OCI-LY1 (cell line): ENCODE results near the gene LRRK2.

Experiments used
- EZH2 ChIP-seq: fragments of 200-600 bp; sonication (generic), shearing (Covaris generic); IDR thresholded peaks from 2 replicates; pipeline ENCODE4 v1.8.0; 2017; ENCODE audit warnings: borderline replicate concordance, mixed run types, mild to moderate bottlenecking, antibody characterized with exemption, low read length, moderate library complexity, mixed read lengths
- TF ChIP-seq, protein P1 (sequence below): fragments of 200-600 bp; sonication (generic), shearing (Covaris generic); IDR thresholded peaks from 2 replicates; pipeline ENCODE4 v1.5.1; 2017; ENCODE audit warnings: mild to moderate bottlenecking, antibody characterized with exemption, low read length, moderate library complexity, mixed read lengths

DNA sequence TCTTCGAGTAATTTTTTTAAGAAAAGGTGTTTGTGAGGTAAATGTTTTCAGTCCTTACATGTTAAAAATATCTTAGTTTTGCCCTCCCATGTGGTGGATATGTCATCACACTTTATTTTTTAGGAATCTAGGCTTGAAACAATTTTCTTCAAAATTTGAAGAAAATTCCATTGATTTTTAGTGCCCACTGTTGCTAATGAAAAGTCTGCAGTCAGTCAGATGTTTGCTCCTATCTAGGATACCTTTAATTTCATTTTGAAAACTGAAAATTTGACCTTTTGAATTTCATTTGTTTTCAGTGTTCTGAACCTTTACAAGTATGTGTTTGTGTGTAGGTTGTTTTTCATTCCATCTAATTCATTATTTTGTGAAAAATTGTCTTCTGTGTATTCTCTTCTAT, 105.4 kb downstream of the LRRK2 start:
- TF ChIP-seq, protein P1, sequence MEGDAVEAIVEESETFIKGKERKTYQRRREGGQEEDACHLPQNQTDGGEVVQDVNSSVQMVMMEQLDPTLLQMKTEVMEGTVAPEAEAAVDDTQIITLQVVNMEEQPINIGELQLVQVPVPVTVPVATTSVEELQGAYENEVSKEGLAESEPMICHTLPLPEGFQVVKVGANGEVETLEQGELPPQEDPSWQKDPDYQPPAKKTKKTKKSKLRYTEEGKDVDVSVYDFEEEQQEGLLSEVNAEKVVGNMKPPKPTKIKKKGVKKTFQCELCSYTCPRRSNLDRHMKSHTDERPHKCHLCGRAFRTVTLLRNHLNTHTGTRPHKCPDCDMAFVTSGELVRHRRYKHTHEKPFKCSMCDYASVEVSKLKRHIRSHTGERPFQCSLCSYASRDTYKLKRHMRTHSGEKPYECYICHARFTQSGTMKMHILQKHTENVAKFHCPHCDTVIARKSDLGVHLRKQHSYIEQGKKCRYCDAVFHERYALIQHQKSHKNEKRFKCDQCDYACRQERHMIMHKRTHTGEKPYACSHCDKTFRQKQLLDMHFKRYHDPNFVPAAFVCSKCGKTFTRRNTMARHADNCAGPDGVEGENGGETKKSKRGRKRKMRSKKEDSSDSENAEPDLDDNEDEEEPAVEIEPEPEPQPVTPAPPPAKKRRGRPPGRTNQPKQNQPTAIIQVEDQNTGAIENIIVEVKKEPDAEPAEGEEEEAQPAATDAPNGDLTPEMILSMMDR: no peak
- no peak for TF ChIP-seq EZH2
